Colon (tissue), 2 donors: ENCODE data around the gene MRPS25.

ENCODE experiments used
- FAIRE-seq: peaks from 2 replicates; lab custom pipeline; 2012; peaks lifted over from hg19 to GRCh38; lab: Jason Lieb, UNC
- donor health status: control.
- donor health status: control.

Gene MRPS25

GRCh38 chr3:15081960-15082664 is 17.0 kb upstream of the MRPS25 start:
- FAIRE-seq = no peak

- FAIRE-seq = no peak
Measured at GRCh38 chr3:15079091-15079490, 14.0 kb upstream of the MRPS25 start.

DNA sequence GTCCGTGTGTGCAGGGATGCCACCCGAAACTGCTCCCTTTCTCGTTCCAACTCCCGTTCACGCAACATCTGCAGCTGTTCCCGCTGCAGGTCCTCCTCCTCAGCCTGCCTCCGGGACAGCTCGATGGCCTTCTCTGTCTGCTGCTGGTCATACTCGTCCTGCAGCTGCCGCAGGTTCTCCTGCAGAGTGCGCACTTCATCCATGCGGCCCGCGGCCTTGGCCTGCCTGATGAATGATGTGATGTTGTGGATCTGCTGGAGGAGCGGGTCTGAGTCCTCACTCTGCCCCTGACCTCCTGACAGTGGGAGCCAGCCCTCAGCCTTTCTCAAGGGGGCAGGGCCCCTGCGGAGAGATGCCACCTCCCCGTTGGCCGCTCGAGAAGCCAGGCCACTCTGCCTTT is 9.4 kb upstream of the MRPS25 start:
- FAIRE-seq = no peak

GRCh38 chr3:15071699-15072098 is 6.6 kb upstream of the MRPS25 start:
- FAIRE-seq = no peak

GRCh38 chr3:15069441-15069840 is 4.3 kb upstream of the MRPS25 start:
- FAIRE-seq = no peak

DNA sequence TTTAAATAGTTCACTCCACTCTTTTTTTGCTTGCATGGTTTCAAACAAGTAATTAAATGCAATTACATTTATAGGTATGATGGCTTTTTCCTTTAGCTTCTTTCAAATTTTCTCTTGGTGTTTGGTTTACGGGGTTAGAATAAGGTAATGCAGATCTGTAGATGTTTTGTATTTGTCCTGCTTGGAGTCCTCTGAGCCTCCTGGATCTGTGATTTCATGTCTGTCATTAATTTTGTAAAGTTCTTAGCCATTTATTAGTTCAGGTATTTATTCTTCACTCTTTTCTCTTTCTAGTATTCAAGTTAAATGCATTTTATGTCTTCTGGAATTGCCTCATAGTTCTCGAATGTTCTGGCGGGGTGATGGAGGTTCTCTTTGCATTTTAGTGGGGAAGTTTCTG is 1.4 kb upstream of the MRPS25 start:
- no peak for FAIRE-seq

GRCh38 chr3:15065550-15066007 is 464 bp upstream of the MRPS25 start:
- no peak for FAIRE-seq

GRCh38 chr3:15064299-15064834 is 748 bp downstream of the MRPS25 start:
- no peak for FAIRE-seq

DNA sequence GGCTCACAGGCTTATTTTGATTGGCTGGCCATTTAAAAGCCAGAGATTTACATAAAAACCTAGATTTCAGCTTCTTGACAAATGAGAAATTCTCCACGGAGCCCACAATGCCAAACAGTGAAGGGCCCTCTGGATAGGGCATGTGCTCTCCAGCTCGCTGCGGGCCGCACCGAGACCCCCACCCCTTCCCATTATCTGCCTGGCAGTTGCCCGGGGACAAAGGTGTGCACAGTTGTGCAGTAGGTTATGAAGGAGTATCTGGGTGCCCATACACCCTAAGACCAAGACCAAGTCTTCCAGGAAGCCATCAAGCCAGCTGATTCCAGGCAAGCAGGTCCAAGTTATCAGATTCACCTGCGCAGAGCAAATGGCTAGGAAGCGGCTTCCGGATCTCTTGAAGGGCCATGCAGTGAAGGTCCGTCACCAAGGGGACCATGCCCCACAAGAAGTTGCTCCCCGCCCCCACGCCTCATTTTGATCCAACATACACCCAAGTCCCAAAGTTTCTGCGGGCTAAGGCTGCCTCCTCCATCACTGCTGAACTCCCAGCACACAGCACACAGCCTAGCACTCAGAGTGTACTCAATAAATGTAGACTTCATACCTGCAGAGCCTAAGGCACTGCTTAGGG is 1.3 kb downstream of the MRPS25 start:
- FAIRE-seq = no peak

GRCh38 chr3:15063238-15063637 is 1.9 kb downstream of the MRPS25 start:
- no peak for FAIRE-seq

- no peak for FAIRE-seq
Measured at GRCh38 chr3:15060029-15060428, 5.1 kb downstream of the MRPS25 start.

- no peak for FAIRE-seq
Measured at GRCh38 chr3:15056676-15057404, 8.3 kb downstream of the MRPS25 start.

DNA sequence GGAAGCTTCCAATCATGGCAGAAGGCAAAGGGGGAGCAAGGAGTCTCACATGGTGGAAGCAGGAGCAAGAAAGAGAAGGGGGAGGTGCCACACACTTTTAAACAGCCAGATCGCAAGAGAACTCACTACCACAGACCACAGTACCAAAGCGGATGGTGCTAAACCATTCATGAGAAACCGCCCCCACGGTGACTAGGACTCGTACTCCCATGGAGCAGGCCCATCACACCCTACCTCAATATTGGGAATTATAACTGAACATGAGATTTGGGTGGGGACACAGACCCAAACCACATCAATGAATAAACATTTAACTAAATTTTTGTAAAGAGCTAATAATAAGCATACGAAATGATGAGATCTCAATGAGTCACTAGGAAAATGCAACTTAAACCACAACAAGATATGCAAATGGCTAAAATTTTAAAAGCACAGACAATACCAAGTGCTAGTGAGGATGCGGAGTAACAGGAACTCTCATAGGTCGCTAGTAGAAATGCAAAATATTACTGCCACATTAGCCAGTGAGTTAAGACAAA is 10.0 kb downstream of the MRPS25 start:
- FAIRE-seq = no peak

DNA sequence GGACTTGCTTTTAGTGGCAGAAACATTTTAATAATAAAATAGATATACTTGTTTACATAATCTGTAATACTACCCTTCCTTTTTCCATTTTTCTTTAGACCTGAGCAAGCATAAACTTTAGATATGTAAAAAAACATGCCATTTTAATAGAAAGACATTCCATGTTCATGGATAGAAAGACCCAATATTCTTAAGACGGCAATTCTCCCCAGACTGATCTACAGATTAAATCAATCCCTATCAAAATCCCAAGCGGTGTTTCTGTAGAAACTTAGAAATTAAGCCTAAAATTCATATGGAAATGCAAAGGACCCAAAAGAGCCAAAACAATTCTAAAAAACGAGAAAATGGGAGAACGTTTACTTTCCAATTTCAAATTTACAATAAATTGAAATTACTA is 11.6 kb downstream of the MRPS25 start:
- no peak for FAIRE-seq

GRCh38 chr3:15052335-15053242 is 12.5 kb downstream of the MRPS25 start:
- FAIRE-seq = no peak

DNA sequence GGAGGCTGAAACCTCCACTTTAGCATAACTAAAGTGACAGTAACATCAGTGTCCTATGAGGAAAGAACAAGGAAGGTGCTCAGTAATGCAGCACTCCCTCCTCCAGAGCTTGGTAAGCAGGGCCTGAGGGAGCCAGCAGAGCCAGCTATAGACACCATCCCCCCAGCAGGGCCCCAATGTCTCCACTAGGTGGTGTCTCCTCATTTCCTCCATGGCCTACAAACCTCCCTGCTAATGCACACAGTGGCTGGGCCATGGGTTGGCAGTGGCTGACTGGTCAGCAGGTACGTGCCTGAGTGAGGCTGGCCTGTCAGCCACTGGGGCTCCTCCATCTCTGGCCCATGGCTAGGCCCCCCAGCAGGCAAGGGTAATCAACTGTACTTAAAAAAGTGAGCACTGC is 13.6 kb downstream of the MRPS25 start:
- no peak for FAIRE-seq

DNA sequence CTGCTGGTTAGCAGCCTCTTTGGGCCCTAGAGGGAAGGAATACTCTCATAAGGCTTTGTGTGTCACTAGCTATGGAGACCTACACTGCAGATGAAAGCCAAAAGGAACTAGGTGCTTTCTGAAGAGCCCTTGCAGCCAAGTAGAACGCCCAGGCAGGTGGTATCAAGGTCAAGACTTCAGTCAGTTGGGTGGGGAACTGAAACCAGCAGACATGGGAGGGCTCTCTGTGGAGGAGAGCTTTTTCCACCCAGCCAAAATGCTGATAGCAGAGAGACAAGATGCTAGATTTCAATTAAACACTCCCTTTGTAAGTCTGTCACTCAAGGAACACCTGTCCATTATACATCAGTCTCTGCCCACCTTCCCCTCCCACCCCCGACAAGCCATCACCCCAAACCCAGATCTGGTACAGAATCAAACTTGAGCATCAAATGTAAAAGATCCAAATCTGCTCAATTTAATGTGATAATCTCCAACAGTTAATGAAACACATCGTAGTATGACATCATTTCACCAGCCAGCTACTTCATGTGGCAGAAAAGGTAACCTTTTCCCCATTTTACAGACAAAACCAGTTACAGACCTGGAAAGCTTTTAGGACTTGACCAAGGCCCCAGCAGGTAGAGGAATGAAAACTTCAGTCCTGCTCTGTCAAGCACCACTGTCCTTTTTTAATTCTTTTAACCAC is 14.6 kb downstream of the MRPS25 start:
- no peak for FAIRE-seq

DNA sequence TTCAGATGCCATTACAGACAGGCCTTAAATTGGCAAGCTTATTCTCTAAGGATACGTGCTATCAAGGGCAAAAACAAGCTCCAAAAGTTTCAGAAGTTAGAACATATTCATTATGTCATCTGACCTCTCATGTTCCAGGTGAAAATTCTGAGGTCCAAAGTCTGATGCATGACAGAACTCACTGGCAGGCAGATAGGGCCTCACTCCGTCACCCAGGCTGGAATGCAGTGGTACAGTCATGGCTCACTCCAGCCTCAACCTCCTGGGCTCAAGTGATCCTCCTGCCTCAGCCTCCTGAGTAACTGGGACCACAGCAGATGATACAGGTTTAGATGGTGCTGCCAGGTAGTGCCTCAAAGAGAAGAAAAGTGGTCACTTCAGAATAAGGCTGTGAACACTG is 15.5 kb downstream of the MRPS25 start:
- FAIRE-seq = no peak

GRCh38 chr3:15045667-15046066 is 19.4 kb downstream of the MRPS25 start:
- FAIRE-seq = no peak

DNA sequence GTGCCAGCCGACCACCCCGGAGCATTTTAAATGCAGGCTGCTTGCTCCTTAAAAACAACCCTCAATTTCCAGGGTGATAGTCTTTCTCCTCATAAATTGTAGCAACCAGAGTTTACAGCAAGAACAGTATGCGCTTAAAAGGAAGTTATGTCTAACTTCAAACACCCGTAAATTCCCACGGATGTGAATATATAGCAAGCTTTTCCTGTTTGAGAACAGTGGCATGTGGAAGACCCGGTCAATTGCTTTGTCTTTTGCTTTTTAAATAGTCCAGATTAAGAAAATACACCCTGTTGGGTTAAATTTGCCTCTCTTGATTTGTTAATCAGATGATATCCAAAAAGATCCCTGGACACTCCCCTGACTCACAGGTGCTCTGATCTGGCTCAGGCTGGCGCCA is 20.8 kb downstream of the MRPS25 start:
- FAIRE-seq = no peak
